HepG2 (cell line): ENCODE measurements around the gene DACT2. TPM values are rescaled to one million over a fixed set of nuclear protein-coding genes. Genes with fewer than 3 reads are reported as not detected.
A peak's percentile ranks its signal among the peaks of the same experiment; 100 is the strongest.

Experiments used
- BCL3 ChIP-seq: sonication (generic); formaldehyde crosslinking; IDR thresholded peaks from 2 replicates; pipeline ENCODE4 v1.5.1; 2020; ENCODE audit warnings: mild to moderate bottlenecking, missing genetic modification reagents, moderate library complexity
- BHLHE40 ChIP-seq: IDR thresholded peaks from 2 replicates; pipeline ENCODE4 v1.6.1; 2011; ENCODE audit warnings: low read length, improper control_type of control experiment
- BRD4 ChIP-seq: sonication (generic); formaldehyde crosslinking; IDR thresholded peaks from 2 replicates; pipeline ENCODE4 v1.4.0; 2020; ENCODE audit warnings: missing genetic modification reagents
- FOXA3 ChIP-seq: IDR thresholded peaks from 2 replicates; pipeline ENCODE4 v1.6.1; 2016; ENCODE audit warnings: missing genetic modification reagents, missing compliant biosample characterization
- GABPA ChIP-seq, 2 experiments: IDR thresholded peaks; 2 replicates each; pipeline ENCODE4 v1.6.1; 2011 to 2016; ENCODE audit warnings: low read depth in 2 of 2, low read length in 1 of 2, missing biosample characterization in 1 of 2, missing genetic modification characterization in 1 of 2
- HDAC2 ChIP-seq: sonication (generic); formaldehyde crosslinking; IDR thresholded peaks from 2 replicates; pipeline ENCODE4 v1.4.0; 2020; ENCODE audit warnings: missing genetic modification reagents
- HIC2 ChIP-seq: sonication (generic); formaldehyde crosslinking; IDR thresholded peaks from 2 replicates; pipeline ENCODE4 v1.9.0; 2022; ENCODE audit warnings: low read depth, missing genetic modification reagents
- HINFP ChIP-seq: sonication (generic); formaldehyde crosslinking; IDR thresholded peaks from 2 replicates; pipeline ENCODE4 v1.4.0; 2020; ENCODE audit warnings: low read depth, mild to moderate bottlenecking, missing genetic modification reagents
- KMT2A ChIP-seq: sonication (generic); formaldehyde crosslinking; IDR thresholded peaks from 2 replicates; pipeline ENCODE4 v1.4.0; 2020; ENCODE audit warnings: missing genetic modification reagents
- NCOA1 ChIP-seq: sonication (generic); formaldehyde crosslinking; IDR thresholded peaks from 2 replicates; pipeline ENCODE4 v1.9.0; 2021; ENCODE audit warnings: missing genetic modification reagents
- NFRKB ChIP-seq: fragments of 450-650 bp; IDR thresholded peaks from 2 replicates; pipeline ENCODE4 v1.6.1; 2017
- ONECUT2 ChIP-seq: sonication (generic); formaldehyde crosslinking; IDR thresholded peaks from 2 replicates; pipeline ENCODE4 v1.4.0; 2020; ENCODE audit warnings: missing genetic modification reagents
- RAD21 ChIP-seq: fragments of 450-650 bp; formaldehyde crosslinking; IDR thresholded peaks from 2 replicates; pipeline ENCODE4 v1.5.0; 2020; ENCODE audit warnings: mild to moderate bottlenecking
- SALL2 ChIP-seq: sonication (generic); formaldehyde crosslinking; IDR thresholded peaks from 2 replicates; pipeline ENCODE4 v1.8.1; 2023; ENCODE audit warnings: mild to moderate bottlenecking, missing genetic modification reagents, inconsistent platforms
- SNAI1 ChIP-seq: sonication (generic); formaldehyde crosslinking; IDR thresholded peaks from 2 replicates; pipeline ENCODE4 v1.5.0; 2020; ENCODE audit warnings: mild to moderate bottlenecking, missing genetic modification reagents, borderline replicate concordance
- SOX13 ChIP-seq, 3 experiments: fragments of 450-650 bp in 1 of 3; sonication (generic) in 1 of 3; formaldehyde crosslinking in 1 of 3; IDR thresholded peaks in 2 of 3; conservative IDR thresholded peaks in 1 of 3; 2 replicates each; pipeline versions ENCODE4 v1.5.0 to v1.6.1; 2016 to 2020; ENCODE audit warnings: antibody characterized with exemption in 1 of 3, mild to moderate bottlenecking in 1 of 3, missing compliant biosample characterization in 1 of 3, missing genetic modification reagents in 1 of 3, moderate library complexity in 1 of 3
- STAG1 ChIP-seq: sonication (generic); formaldehyde crosslinking; IDR thresholded peaks from 2 replicates; pipeline ENCODE4 v1.4.0; 2020; ENCODE audit warnings: missing genetic modification reagents
- TSC22D2 ChIP-seq: sonication (generic); formaldehyde crosslinking; IDR thresholded peaks from 2 replicates; pipeline ENCODE4 v1.5.1; 2020; ENCODE audit warnings: missing genetic modification reagents, mild to moderate bottlenecking, borderline replicate concordance
- U2AF1 ChIP-seq: fragments of 200-400 bp; formaldehyde crosslinking; optimal IDR thresholded peaks from 2 replicates; pipeline ENCODE3; 2017; ENCODE audit warnings: mild to moderate bottlenecking, low read depth, low read length
- ZBTB3 ChIP-seq: sonication (generic); formaldehyde crosslinking; IDR thresholded peaks from 2 replicates; pipeline ENCODE4 v1.4.0; 2020; ENCODE audit warnings: low read depth, mild to moderate bottlenecking, moderate library complexity, missing genetic modification reagents, borderline replicate concordance
- ZBTB7A ChIP-seq: sonication (generic); formaldehyde crosslinking; IDR thresholded peaks from 2 replicates; pipeline ENCODE4 v1.8.0; 2022; ENCODE audit warnings: mild to moderate bottlenecking, missing genetic modification reagents
- ZFAT ChIP-seq: sonication (generic); formaldehyde crosslinking; conservative IDR thresholded peaks from 2 replicates; pipeline ENCODE4 v1.8.1; 2023; ENCODE audit warnings: missing genetic modification reagents, inconsistent platforms
- ZMAT3 ChIP-seq: sonication (generic); formaldehyde crosslinking; conservative IDR thresholded peaks from 2 replicates; pipeline ENCODE4 v1.7.0; 2021; ENCODE audit warnings: missing genetic modification reagents
- ZMYM2 ChIP-seq: sonication (generic); formaldehyde crosslinking; IDR thresholded peaks from 2 replicates; pipeline ENCODE4 v1.8.0; 2022; ENCODE audit warnings: mild to moderate bottlenecking, missing genetic modification reagents
- ZMYM3 ChIP-seq: sonication (generic); formaldehyde crosslinking; IDR thresholded peaks from 2 replicates; pipeline ENCODE4 v1.5.1; 2020; ENCODE audit warnings: mild to moderate bottlenecking, missing genetic modification reagents
- ZNF317 ChIP-seq: sonication (generic); formaldehyde crosslinking; IDR thresholded peaks from 2 replicates; pipeline ENCODE4 v1.5.0; 2020; ENCODE audit warnings: mild to moderate bottlenecking, missing genetic modification reagents
- ZNF354B ChIP-seq: sonication (generic); formaldehyde crosslinking; IDR thresholded peaks from 2 replicates; pipeline ENCODE4 v1.8.0; 2022; ENCODE audit warnings: mild to moderate bottlenecking, missing genetic modification reagents
- ZNF792 ChIP-seq: IDR thresholded peaks from 2 replicates; pipeline ENCODE4 v1.6.1; 2016
- polyA plus RNA-seq, 8 experiments: library from polyadenylated mRNA; depleted of rRNA in 3 of 8; stranded (reverse) in 7 of 8; unstranded in 1 of 8; fragments of >200 nt; fragmentation: Illumina TruSeq in 4 of 8; extraction: Trizol in 4 of 8; gene quantifications; 2 replicates each; pipeline versions ENCODE4 v1.2.1 to v1.2.3, GENCODE V29; 2011 to 2016; ENCODE audit warnings: low read depth in 4 of 8, missing spikeins in 1 of 8, mixed read lengths in 1 of 8; ENCODE audit not compliant: insufficient read depth in 1 of 8
- total RNA-seq, 5 experiments: library from RNA; depleted of rRNA; stranded (reverse); fragments of >200 nt; fragmentation: Illumina TruSeq; extraction: Trizol; gene quantifications; 2 replicates each; pipeline ENCODE4 v1.2.3, GENCODE V29; 2016; ENCODE audit warnings: low read depth in 1 of 5

The DACT2 gene
- total and polyA plus RNA-seq, 2 of the 13 experiments (the other 11 are each of a cell fraction or from before 2014, with no cell fraction given): 0.15 TPM; not detected in 1

GRCh38 chr6:168282985-168283685, 36.4 kb downstream of the DACT2 start (continued):
- TF ChIP-seq HIC2 (CRISPR knock-in tag) (peak; percentile 95), SALL2 (CRISPR knock-in tag) (peak; percentile 77; the same call in 1 of the 2 replicates), SOX13 (IDR thresholded peaks at IDR 0.05) (0 out of 2 replicates have a peak, but pooled peaks have one; percentile 17), SOX13 (CRISPR knock-in tag; conservative IDR thresholded peaks at IDR 0.05 in 1 of 2, IDR thresholded peaks at IDR 0.05 in 1 of 2) (peak in 1 of 2 experiments; percentile 74; a peak in 2 of 4 replicates), U2AF1 (no peak), STAG1 (CRISPR knock-in tag) (peak; percentile 68), NFRKB (no peak), HDAC2 (CRISPR knock-in tag) (peak; percentile 91), ZFAT (no peak), TSC22D2 (CRISPR knock-in tag) (no peak), ZMAT3 (CRISPR knock-in tag) (0 out of 2 replicates have a peak, but pooled peaks have one; percentile 69), NCOA1 (CRISPR knock-in tag) (no peak), ZNF317 (CRISPR knock-in tag) (peak; percentile 96), ZBTB7A (no peak), BCL3 (CRISPR knock-in tag) (peak; percentile 46; the same call in 1 of the 2 replicates), ZBTB3 (peak; percentile 85; the same call in 1 of the 2 replicates), ONECUT2 (CRISPR knock-in tag) (no peak), ZMYM3 (peak; percentile 71), ZNF354B (CRISPR knock-in tag) (no peak), KMT2A (CRISPR knock-in tag) (no peak), BHLHE40 (no peak), HINFP (CRISPR knock-in tag) (peak; percentile 70; the same call in 1 of the 2 replicates), ZNF792 (peak; percentile 54; the same call in 1 of the 2 replicates), FOXA3 (CRISPR knock-in tag) (peak; percentile 75), GABPA (IDR thresholded peaks at IDR 0.05; ENCODE audit: low read depth, low read length) (no peak), GABPA (CRISPR knock-in tag; IDR thresholded peaks at IDR 0.05; ENCODE audit: low read depth) (no peak), ZMYM2 (peak; percentile 95), BRD4 (peak; percentile 64; the same call in 1 of the 2 replicates), RAD21 (peak; percentile 67), SNAI1 (no peak)
